Measurements from ENCODE around the gene DLX1.
"Not testable (repeated sequence)": the region's sequence is repeated elsewhere in the genome, so short reads cannot be mapped to it uniquely, and the experiment has no call there.

Gene DLX1

DNA sequence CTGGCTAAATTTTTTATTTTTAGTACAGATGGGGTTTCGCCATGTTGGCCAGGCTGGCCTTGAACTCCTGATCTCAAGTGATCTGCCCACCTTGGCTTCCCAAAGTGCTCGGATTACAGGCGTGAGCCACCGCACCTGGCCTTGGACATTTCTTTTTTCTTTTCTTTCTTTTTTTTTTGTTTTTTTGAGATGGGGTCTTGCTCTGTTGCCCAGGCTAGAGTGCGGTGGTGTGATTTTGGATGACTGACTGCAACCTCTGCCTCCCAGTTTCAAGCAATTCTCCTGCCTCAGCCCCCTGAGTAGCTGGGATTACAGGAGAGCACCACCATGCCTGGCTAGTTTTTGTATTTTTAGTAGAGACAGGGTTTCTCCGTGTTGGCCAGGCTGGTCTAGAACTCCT, 28.9 kb downstream of the DLX1 start:
- H3K4me1 ChIP-seq (ENCODE audit: control insufficient read depth in 2 of 2, insufficient read depth in 2 of 2, low read length in 2 of 2); H3K27me3 ChIP-seq (ENCODE audit: control insufficient read depth in 2 of 2, insufficient read depth in 2 of 2, low read length in 2 of 2); H3K9ac ChIP-seq (ENCODE audit: low read depth in 1 of 2, low read length in 2 of 2); H3K36me3 ChIP-seq (ENCODE audit: control insufficient read depth in 2 of 2, insufficient read depth in 2 of 2, low read length in 2 of 2); H3K4me3 ChIP-seq (ENCODE audit: low read length in 2 of 2); H3K27ac ChIP-seq (ENCODE audit: low read depth in 2 of 2, low read length in 2 of 2); H3K9me3 ChIP-seq (ENCODE audit: control insufficient read depth in 2 of 2, low read length in 2 of 2): not testable (repeated sequence)

DNA sequence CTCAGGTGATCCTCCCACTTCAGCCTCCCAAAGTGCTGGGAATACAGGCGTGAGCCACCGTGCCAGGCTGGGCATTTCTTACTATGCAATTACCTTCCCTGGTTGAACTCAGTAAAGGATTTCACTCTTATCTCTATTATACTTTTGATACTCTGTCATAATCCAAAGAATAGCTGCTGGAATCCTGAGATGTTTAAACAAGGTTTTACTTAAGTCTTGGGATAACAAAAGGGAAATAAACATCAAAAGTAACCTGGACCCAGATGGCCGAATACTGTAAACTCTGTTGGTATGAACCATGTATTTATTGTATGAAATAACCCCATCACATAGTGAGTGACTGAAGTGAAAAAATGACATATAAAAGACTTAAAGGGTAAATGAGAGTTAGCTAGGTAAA, 29.3 kb downstream of the DLX1 start:
- H3K27me3 ChIP-seq (ENCODE audit: control insufficient read depth in 2 of 2, insufficient read depth in 2 of 2, low read length in 2 of 2): peaks cover 7 to 8% of the 10 kb centered on the region in 2 donors
- H3K9me3 ChIP-seq (ENCODE audit: control insufficient read depth in 2 of 2, low read length in 2 of 2): no peaks in the 10 kb centered on the region
- H3K4me3 ChIP-seq (ENCODE audit: low read length in 2 of 2): no peak overlapping the region
- H3K36me3 ChIP-seq (ENCODE audit: control insufficient read depth in 2 of 2, insufficient read depth in 2 of 2, low read length in 2 of 2): no peaks in the 10 kb centered on the region
- no peak overlapping the region for H3K27ac ChIP-seq (ENCODE audit: low read depth in 2 of 2, low read length in 2 of 2)
- H3K9ac ChIP-seq (ENCODE audit: low read depth in 1 of 2, low read length in 2 of 2): no peak overlapping the region
- H3K4me1 ChIP-seq (ENCODE audit: control insufficient read depth in 2 of 2, insufficient read depth in 2 of 2, low read length in 2 of 2): no peaks in the 10 kb centered on the region

DNA sequence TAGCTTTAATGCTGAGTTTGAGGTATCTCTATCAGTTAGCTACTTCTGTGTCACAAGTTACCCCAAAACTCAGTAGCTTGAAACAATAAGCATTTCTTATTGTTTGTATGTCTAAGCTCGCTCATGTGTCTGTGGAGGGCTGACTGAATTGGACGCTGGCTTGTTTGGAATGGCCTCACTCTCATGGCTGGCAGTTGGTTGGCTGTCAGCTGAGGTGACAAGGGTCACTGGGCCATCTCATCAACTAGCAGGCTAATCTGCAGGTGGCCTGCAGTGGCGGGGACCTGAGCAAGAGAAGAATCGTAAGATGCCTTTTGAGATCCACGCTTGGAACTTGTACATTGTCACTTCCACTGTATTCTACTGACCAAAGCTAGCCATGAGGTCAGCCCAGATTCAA, 30.8 kb downstream of the DLX1 start:
- Histone ChIP-seq H3K9ac (ENCODE audit: low read depth in 1 of 2, low read length in 2 of 2) (no peak overlapping the region), H3K27me3 (ENCODE audit: control insufficient read depth in 2 of 2, insufficient read depth in 2 of 2, low read length in 2 of 2) (peaks cover 2 to 3% of the 10 kb centered on the region in 2 donors), H3K4me1 (ENCODE audit: control insufficient read depth in 2 of 2, insufficient read depth in 2 of 2, low read length in 2 of 2) (no peaks in the 10 kb centered on the region), H3K4me3 (ENCODE audit: low read length in 2 of 2) (no peak overlapping the region), H3K9me3 (ENCODE audit: control insufficient read depth in 2 of 2, low read length in 2 of 2) (no peaks in the 10 kb centered on the region), H3K27ac (ENCODE audit: low read depth in 2 of 2, low read length in 2 of 2) (no peak overlapping the region), H3K36me3 (ENCODE audit: control insufficient read depth in 2 of 2, insufficient read depth in 2 of 2, low read length in 2 of 2) (no peaks in the 10 kb centered on the region)

DNA sequence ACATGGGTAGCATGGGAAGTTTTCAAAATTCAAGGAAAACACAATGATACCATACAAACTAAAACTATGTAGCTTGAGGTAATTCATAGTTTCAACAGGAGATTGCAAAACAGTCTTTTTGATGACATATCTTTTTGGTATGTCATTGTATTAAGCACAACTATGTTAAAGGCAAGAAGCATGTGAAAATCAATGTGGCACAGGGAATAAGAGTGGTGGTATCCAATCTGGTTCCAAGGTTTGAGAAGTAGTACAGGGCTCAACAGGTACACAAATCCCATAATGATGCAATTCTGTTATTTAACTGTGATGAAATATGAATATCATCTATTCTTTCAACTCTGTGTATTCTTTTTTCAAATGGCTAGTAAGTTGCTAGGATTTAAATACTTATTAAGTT, 33.8 kb downstream of the DLX1 start:
- Histone ChIP-seq H3K27ac (ENCODE audit: low read depth in 2 of 2, low read length in 2 of 2) (no peak overlapping the region), H3K9me3 (ENCODE audit: control insufficient read depth in 2 of 2, low read length in 2 of 2) (no peaks in the 10 kb centered on the region), H3K27me3 (ENCODE audit: control insufficient read depth in 2 of 2, insufficient read depth in 2 of 2, low read length in 2 of 2) (peaks cover 0 to 3% of the 10 kb centered on the region in 2 donors), H3K4me3 (ENCODE audit: low read length in 2 of 2) (no peak overlapping the region), H3K9ac (ENCODE audit: low read depth in 1 of 2, low read length in 2 of 2) (no peak overlapping the region), H3K36me3 (ENCODE audit: control insufficient read depth in 2 of 2, insufficient read depth in 2 of 2, low read length in 2 of 2) (no peaks in the 10 kb centered on the region), H3K4me1 (ENCODE audit: control insufficient read depth in 2 of 2, insufficient read depth in 2 of 2, low read length in 2 of 2) (no peaks in the 10 kb centered on the region)

DNA sequence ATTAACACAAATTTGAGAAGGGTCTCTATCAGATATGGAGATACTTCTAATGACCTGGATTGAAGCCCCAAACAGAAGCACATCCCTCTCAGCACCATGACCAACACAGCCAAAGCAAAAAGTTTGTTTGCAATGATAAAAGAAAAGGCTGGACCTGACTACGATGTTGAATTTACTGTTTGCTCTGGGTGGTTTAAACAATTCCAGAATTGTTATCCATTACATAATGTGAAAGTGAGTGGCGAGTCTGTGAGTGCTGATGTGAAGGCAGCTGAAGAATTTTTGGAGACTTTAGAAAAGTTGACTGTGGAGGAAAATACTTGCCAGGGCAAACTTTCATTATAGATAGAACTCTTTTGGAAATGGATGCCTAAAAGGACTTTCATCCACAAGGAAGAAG, 34.8 kb downstream of the DLX1 start:
- H3K27me3 ChIP-seq (ENCODE audit: control insufficient read depth in 2 of 2, insufficient read depth in 2 of 2, low read length in 2 of 2): peaks cover 0 to 3% of the 10 kb centered on the region in 2 donors
- H3K9me3 ChIP-seq (ENCODE audit: control insufficient read depth in 2 of 2, low read length in 2 of 2): no peaks in the 10 kb centered on the region
- no peak overlapping the region for H3K9ac ChIP-seq (ENCODE audit: low read depth in 1 of 2, low read length in 2 of 2)
- no peaks in the 10 kb centered on the region for H3K36me3 ChIP-seq (ENCODE audit: control insufficient read depth in 2 of 2, insufficient read depth in 2 of 2, low read length in 2 of 2)
- no peak overlapping the region for H3K27ac ChIP-seq (ENCODE audit: low read depth in 2 of 2, low read length in 2 of 2)
- H3K4me3 ChIP-seq (ENCODE audit: low read length in 2 of 2): no peak overlapping the region
- no peaks in the 10 kb centered on the region for H3K4me1 ChIP-seq (ENCODE audit: control insufficient read depth in 2 of 2, insufficient read depth in 2 of 2, low read length in 2 of 2)

DNA sequence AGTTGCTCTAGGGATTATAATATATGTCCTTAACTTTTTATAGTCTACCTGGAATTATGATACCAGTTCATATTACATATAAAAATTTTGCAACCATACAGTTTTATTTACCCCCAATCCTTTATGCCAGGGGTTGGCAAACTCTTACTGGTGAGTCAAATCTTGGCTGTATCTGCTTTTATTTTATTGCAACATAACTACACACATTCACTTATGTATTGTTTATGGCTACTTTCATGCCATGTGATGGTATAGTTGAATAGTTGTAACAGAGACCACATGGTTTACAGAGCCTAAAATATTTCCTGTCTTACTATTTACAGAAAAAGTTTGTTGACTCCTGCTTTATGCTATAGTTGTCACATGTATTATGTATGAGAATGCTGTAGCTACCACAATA, 43.2 kb downstream of the DLX1 start:
- no peak overlapping the region for H3K4me3 ChIP-seq (ENCODE audit: low read length in 2 of 2)
- no peaks in the 10 kb centered on the region for H3K36me3 ChIP-seq (ENCODE audit: control insufficient read depth in 2 of 2, insufficient read depth in 2 of 2, low read length in 2 of 2)
- no peak overlapping the region for H3K27ac ChIP-seq (ENCODE audit: low read depth in 2 of 2, low read length in 2 of 2)
- H3K9ac ChIP-seq (ENCODE audit: low read depth in 1 of 2, low read length in 2 of 2): no peak overlapping the region
- no peaks in the 10 kb centered on the region for H3K4me1 ChIP-seq (ENCODE audit: control insufficient read depth in 2 of 2, insufficient read depth in 2 of 2, low read length in 2 of 2)
- no peaks in the 10 kb centered on the region for H3K27me3 ChIP-seq (ENCODE audit: control insufficient read depth in 2 of 2, insufficient read depth in 2 of 2, low read length in 2 of 2)
- H3K9me3 ChIP-seq (ENCODE audit: control insufficient read depth in 2 of 2, low read length in 2 of 2): no peaks in the 10 kb centered on the region

- Histone ChIP-seq H3K27me3 (ENCODE audit: control insufficient read depth in 2 of 2, insufficient read depth in 2 of 2, low read length in 2 of 2) (no peaks in the 10 kb centered on the region), H3K27ac (ENCODE audit: low read depth in 2 of 2, low read length in 2 of 2) (no peak overlapping the region), H3K36me3 (ENCODE audit: control insufficient read depth in 2 of 2, insufficient read depth in 2 of 2, low read length in 2 of 2) (no peaks in the 10 kb centered on the region), H3K4me1 (ENCODE audit: control insufficient read depth in 2 of 2, insufficient read depth in 2 of 2, low read length in 2 of 2) (no peaks in the 10 kb centered on the region), H3K9me3 (ENCODE audit: control insufficient read depth in 2 of 2, low read length in 2 of 2) (no peaks in the 10 kb centered on the region), H3K4me3 (ENCODE audit: low read length in 2 of 2) (no peak overlapping the region), H3K9ac (ENCODE audit: low read depth in 1 of 2, low read length in 2 of 2) (no peak overlapping the region)
Observed at GRCh38 chr2:172129404-172129803, 44.1 kb downstream of the DLX1 start.

- H3K36me3 ChIP-seq (ENCODE audit: control insufficient read depth in 2 of 2, insufficient read depth in 2 of 2, low read length in 2 of 2): no peaks in the 10 kb centered on the region
- no peak overlapping the region for H3K27ac ChIP-seq (ENCODE audit: low read depth in 2 of 2, low read length in 2 of 2)
- H3K27me3 ChIP-seq (ENCODE audit: control insufficient read depth in 2 of 2, insufficient read depth in 2 of 2, low read length in 2 of 2): no peaks in the 10 kb centered on the region
- H3K9me3 ChIP-seq (ENCODE audit: control insufficient read depth in 2 of 2, low read length in 2 of 2): no peaks in the 10 kb centered on the region
- H3K4me3 ChIP-seq (ENCODE audit: low read length in 2 of 2): no peak overlapping the region
- no peaks in the 10 kb centered on the region for H3K4me1 ChIP-seq (ENCODE audit: control insufficient read depth in 2 of 2, insufficient read depth in 2 of 2, low read length in 2 of 2)
- no peak overlapping the region for H3K9ac ChIP-seq (ENCODE audit: low read depth in 1 of 2, low read length in 2 of 2)
Observed at GRCh38 chr2:172131713-172132555, 46.6 kb downstream of the DLX1 start.

DNA sequence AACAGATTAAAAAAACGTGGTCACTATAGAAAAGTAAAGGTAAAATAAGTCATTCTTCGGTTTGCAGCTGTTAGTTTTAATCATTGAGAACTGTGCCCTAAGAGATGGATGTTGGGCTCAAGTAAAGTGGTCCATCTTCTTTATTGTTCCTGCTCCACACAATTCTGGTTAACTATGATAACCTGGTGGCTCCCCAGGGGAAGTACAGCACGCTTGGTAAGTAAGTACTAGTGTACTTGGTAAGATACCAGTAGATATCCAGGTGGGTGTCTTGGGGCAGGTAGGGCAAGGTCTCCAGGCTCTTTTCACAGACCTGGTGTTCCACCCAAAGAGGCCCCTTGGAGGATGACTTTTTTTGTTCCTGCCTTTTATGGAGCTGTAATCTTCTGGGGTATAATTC, 49.0 kb downstream of the DLX1 start:
- Histone ChIP-seq H3K27ac (ENCODE audit: low read depth in 2 of 2, low read length in 2 of 2) (no peak overlapping the region), H3K4me3 (ENCODE audit: low read length in 2 of 2) (no peak overlapping the region), H3K4me1 (ENCODE audit: control insufficient read depth in 2 of 2, insufficient read depth in 2 of 2, low read length in 2 of 2) (no peaks in the 10 kb centered on the region), H3K27me3 (ENCODE audit: control insufficient read depth in 2 of 2, insufficient read depth in 2 of 2, low read length in 2 of 2) (no peaks in the 10 kb centered on the region), H3K9ac (ENCODE audit: low read depth in 1 of 2, low read length in 2 of 2) (no peak overlapping the region), H3K36me3 (ENCODE audit: control insufficient read depth in 2 of 2, insufficient read depth in 2 of 2, low read length in 2 of 2) (no peaks in the 10 kb centered on the region), H3K9me3 (ENCODE audit: control insufficient read depth in 2 of 2, low read length in 2 of 2) (no peaks in the 10 kb centered on the region)

DNA sequence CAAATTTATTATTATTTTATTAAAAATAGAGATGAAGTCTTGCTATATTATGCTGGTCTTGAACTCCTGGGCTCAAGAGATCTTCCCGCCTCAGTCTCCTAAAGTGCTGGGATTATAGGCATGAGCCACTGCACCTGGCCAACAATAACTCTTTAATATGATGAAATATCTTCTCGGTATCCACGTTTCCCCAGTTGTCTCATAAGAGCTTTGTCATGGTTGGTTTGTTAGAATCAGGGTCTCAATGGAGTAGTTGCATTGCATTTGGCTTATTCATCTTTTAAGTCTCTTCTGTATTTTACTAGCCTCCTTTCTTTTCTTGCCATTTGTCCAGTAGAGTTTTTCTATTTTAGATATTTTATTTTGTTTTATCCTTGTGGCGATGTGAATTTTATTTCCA, 50.1 kb downstream of the DLX1 start:
- Histone ChIP-seq H3K9me3 (ENCODE audit: control insufficient read depth in 2 of 2, low read length in 2 of 2) (no peaks in the 10 kb centered on the region), H3K4me3 (ENCODE audit: low read length in 2 of 2) (no peak overlapping the region), H3K9ac (ENCODE audit: low read depth in 1 of 2, low read length in 2 of 2) (no peak overlapping the region), H3K27me3 (ENCODE audit: control insufficient read depth in 2 of 2, insufficient read depth in 2 of 2, low read length in 2 of 2) (peaks cover 0 to 2% of the 10 kb centered on the region in 2 donors), H3K36me3 (ENCODE audit: control insufficient read depth in 2 of 2, insufficient read depth in 2 of 2, low read length in 2 of 2) (no peaks in the 10 kb centered on the region), H3K27ac (ENCODE audit: low read depth in 2 of 2, low read length in 2 of 2) (no peak overlapping the region), H3K4me1 (ENCODE audit: control insufficient read depth in 2 of 2, insufficient read depth in 2 of 2, low read length in 2 of 2) (no peaks in the 10 kb centered on the region)
